H9 (cell line): Measurements from ENCODE around the gene PHOSPHO1. TPM values are rescaled to one million over a fixed set of nuclear protein-coding genes. Genes with fewer than 3 reads are reported as not detected.

Source experiments
- DNase-seq: peaks from one replicate; pipeline ENCODE4 v3.0.0-alpha.2; 2017
- H2AFZ ChIP-seq: one replicate; pipeline ENCODE4 v1.6.1; 2013; ENCODE audit warnings: mild to moderate bottlenecking, low read length, control low read depth, moderate library complexity
- H2AK5ac ChIP-seq: 2 replicates; pipeline ENCODE4 v1.6.1; 2013; ENCODE audit warnings: low read length, control low read depth, mixed read lengths; ENCODE audit not compliant: insufficient read length
- H2BK120ac ChIP-seq: one replicate; pipeline ENCODE4 v1.6.1; 2013; ENCODE audit warnings: low read depth, mild to moderate bottlenecking, low read length, control low read depth, inconsistent platforms; ENCODE audit not compliant: poor library complexity, severe bottlenecking
- H2BK12ac ChIP-seq: 2 replicates; pipeline ENCODE4 v1.6.1; 2013; ENCODE audit warnings: low read length, control low read depth, mixed read lengths, low read depth; ENCODE audit not compliant: insufficient read length
- H2BK15ac ChIP-seq: 2 replicates; pipeline ENCODE4 v1.6.1; 2013; ENCODE audit warnings: low read depth, low read length, control low read depth
- H2BK20ac ChIP-seq: one replicate; pipeline ENCODE4 v1.6.1; 2013; ENCODE audit warnings: low read depth, mild to moderate bottlenecking, low read length, control low read depth, inconsistent platforms; ENCODE audit not compliant: poor library complexity, severe bottlenecking
- H2BK5ac ChIP-seq: 2 replicates; pipeline ENCODE4 v1.6.1; 2013; ENCODE audit warnings: low read length, control low read depth, mixed read lengths; ENCODE audit not compliant: insufficient read length
- H3K14ac ChIP-seq: 2 replicates; pipeline ENCODE4 v1.6.1; 2013; ENCODE audit warnings: low read length, control low read depth; ENCODE audit not compliant: insufficient read depth
- H3K18ac ChIP-seq: 2 replicates; pipeline ENCODE4 v1.6.1; 2013; ENCODE audit warnings: low read depth, mild to moderate bottlenecking, mixed read lengths, low read length, control low read depth; ENCODE audit not compliant: insufficient read length
- H3K23ac ChIP-seq: 2 replicates; pipeline ENCODE4 v1.6.1; 2013; ENCODE audit warnings: low read length, control low read depth, mixed read lengths, low read depth; ENCODE audit not compliant: insufficient read length
- H3K23me2 ChIP-seq: 2 replicates; pipeline ENCODE4 v1.6.1; 2013; ENCODE audit warnings: low read depth, mild to moderate bottlenecking, mixed read lengths, low read length, control low read depth; ENCODE audit not compliant: insufficient read length, poor library complexity, severe bottlenecking
- H3K27ac ChIP-seq: 2 replicates; pipeline ENCODE4 v1.5.1; 2013; ENCODE audit warnings: low read length, control low read depth, mixed read lengths, low read depth; ENCODE audit not compliant: insufficient read length
- H3K27me3 ChIP-seq: 2 replicates; pipeline ENCODE4 v1.6.1; 2013; ENCODE audit warnings: low read length, control low read depth, inconsistent platforms; ENCODE audit not compliant: insufficient read depth
- H3K4ac ChIP-seq: 2 replicates; pipeline ENCODE4 v1.6.1; 2013; ENCODE audit warnings: low read depth, mild to moderate bottlenecking, control low read depth, inconsistent platforms, low read length, moderate library complexity
- H3K4me1 ChIP-seq: 2 replicates; pipeline ENCODE4 v1.6.1; 2013; ENCODE audit warnings: low read length, control low read depth, inconsistent platforms; ENCODE audit not compliant: insufficient read depth
- H3K4me2 ChIP-seq: 2 replicates; pipeline ENCODE4 v1.6.1; 2013; ENCODE audit warnings: low read length, control low read depth, mixed read lengths; ENCODE audit not compliant: insufficient read length, insufficient read depth
- H3K56ac ChIP-seq: 2 replicates; pipeline ENCODE4 v1.6.1; 2013; ENCODE audit warnings: low read depth, mild to moderate bottlenecking, mixed read lengths, low read length, control low read depth; ENCODE audit not compliant: insufficient read length
- H3K79me1 ChIP-seq: 2 replicates; pipeline ENCODE4 v1.6.1; 2013; ENCODE audit warnings: low read depth, mild to moderate bottlenecking, moderate library complexity, low read length, control low read depth, inconsistent platforms; ENCODE audit not compliant: insufficient read depth, poor library complexity, severe bottlenecking
- H3K79me2 ChIP-seq: 2 replicates; pipeline ENCODE4 v1.6.1; 2013; ENCODE audit warnings: low read length, control low read depth, inconsistent platforms; ENCODE audit not compliant: insufficient read depth
- H3K9ac ChIP-seq: 2 replicates; pipeline ENCODE4 v1.6.1; 2013; ENCODE audit warnings: low read length, control low read depth, mixed read lengths; ENCODE audit not compliant: insufficient read length; ENCODE audit errors: extremely low read depth
- H3K9me3 ChIP-seq: one replicate; pipeline ENCODE4 v1.6.1; 2013; ENCODE audit warnings: low read depth, low read length, inconsistent platforms; ENCODE audit not compliant: control insufficient read depth
- H3T11ph ChIP-seq: one replicate; pipeline ENCODE4 v1.6.1; 2013; ENCODE audit warnings: mild to moderate bottlenecking, low read length, control low read depth, inconsistent platforms
- H4K20me1 ChIP-seq: one replicate; pipeline ENCODE4 v1.6.1; 2013; ENCODE audit not compliant: control insufficient read depth, insufficient read length, insufficient read depth
- H4K5ac ChIP-seq: 2 replicates; pipeline ENCODE4 v1.6.1; 2013; ENCODE audit warnings: low read depth, mild to moderate bottlenecking, mixed read lengths, low read length, control low read depth; ENCODE audit not compliant: insufficient read length
- H4K8ac ChIP-seq: replicated peaks from 2 replicates; pipeline ENCODE4 v1.6.1; 2013; ENCODE audit warnings: low read length, control low read depth, mixed read lengths, low read depth; ENCODE audit not compliant: insufficient read length
- H4K91ac ChIP-seq: 2 replicates; pipeline ENCODE4 v1.6.1; 2013; ENCODE audit warnings: low read depth, mild to moderate bottlenecking, moderate library complexity, mixed read lengths, low read length, control low read depth; ENCODE audit not compliant: insufficient read length
- H3K27ac Mint-ChIP-seq, 3 experiments: 2 replicates in 2 of 3; 3 replicates in 1 of 3; pipeline ENCODE4 v1.8.0; 2020 to 2021; ENCODE audit warnings: mixed read lengths in 3 of 3, mild to moderate bottlenecking in 1 of 3, moderate library complexity in 1 of 3
- H3K27me3 Mint-ChIP-seq: 2 replicates; pipeline ENCODE4 v1.8.0; 2021; ENCODE audit warnings: low read depth, mild to moderate bottlenecking, moderate library complexity, mixed read lengths
- H3K36me3 Mint-ChIP-seq, 3 experiments: 2 replicates in 2 of 3; 3 replicates in 1 of 3; pipeline ENCODE4 v1.8.0; 2020 to 2021; ENCODE audit warnings: low read depth in 3 of 3, mixed read lengths in 3 of 3; ENCODE audit not compliant: insufficient read depth in 1 of 3
- H3K4me1 Mint-ChIP-seq, 2 experiments: 2 replicates each; pipeline ENCODE4 v1.8.0; 2020; ENCODE audit warnings: mixed read lengths in 2 of 2
- H3K4me3 Mint-ChIP-seq, 2 experiments: 2 replicates in 1 of 2; 3 replicates in 1 of 2; pipeline ENCODE4 v1.8.0; 2020 to 2021; ENCODE audit warnings: mild to moderate bottlenecking in 2 of 2, mixed read lengths in 2 of 2, moderate library complexity in 1 of 2
- H3K9me3 Mint-ChIP-seq, 2 experiments: 2 replicates in 1 of 2; 3 replicates in 1 of 2; pipeline ENCODE4 v1.8.0; 2020; ENCODE audit warnings: mild to moderate bottlenecking in 2 of 2, mixed read lengths in 2 of 2, moderate library complexity in 1 of 2
- WGBS: extraction: QIAGEN DNeasy Blood & Tissue Kit; methylation state at CpG from one replicate; pipeline ENCODE4 v1.1.7; 2013; ENCODE audit warnings: missing lambda C conversion rate, low lambda C conversion rate, mixed read lengths; ENCODE audit not compliant: insufficient read length; ENCODE audit errors: extremely low coverage; 5-methylcytosine and 5-hydroxymethylcytosine counted together
- total RNA-seq: library from RNA; stranded (reverse); gene quantifications from 2 replicates; pipeline ENCODE4 v1.2.1, GENCODE V29; 2021
- TF ChIP-seq, protein P1 (sequence below): fragments of 200-600 bp; sonication (generic); conservative IDR thresholded peaks from 3 replicates; pipeline ENCODE4 v1.8.0; 2021; ENCODE audit warnings: antibody characterized with exemption, mild to moderate bottlenecking

PHOSPHO1 gene
- total RNA-seq, 1 experiment from 2014 or later = 0.63 TPM

- Histone ChIP-seq H3K18ac (no peak overlapping the region), H2BK15ac (no peak overlapping the region), H3K9me3 (no peaks in the 10 kb centered on the region), H3K79me2 (no peaks in the 10 kb centered on the region), H2BK5ac (no peak overlapping the region), H3K14ac (no peak overlapping the region), H4K5ac (no peak overlapping the region), H3K23me2 (no peaks in the 10 kb centered on the region), H3K79me1 (no peaks in the 10 kb centered on the region), H3K56ac (no peak overlapping the region), H3K4ac (no peak overlapping the region), H2BK12ac (no peak overlapping the region), H3T11ph (no peak overlapping the region), H4K91ac (no peak overlapping the region), H3K27me3 (no peaks in the 10 kb centered on the region), H4K20me1 (no peaks in the 10 kb centered on the region), H3K23ac (no peak overlapping the region), H3K4me2 (no peak overlapping the region), H2AFZ (no peak overlapping the region), H3K27ac (no peak overlapping the region), H2BK120ac (no peak overlapping the region), H3K9ac (no peak overlapping the region), H4K8ac (no peak overlapping the region), H2AK5ac (no peak overlapping the region), H2BK20ac (no peak overlapping the region), H3K4me1 (no peaks in the 10 kb centered on the region)
- Mint-ChIP-seq H3K36me3 (no peaks in the 10 kb centered on the region), H3K27ac (no peak overlapping the region), H3K4me3 (no peak overlapping the region), H3K4me1 (peaks cover 14 to 16% of the 10 kb centered on the region in 2 experiments), H3K27me3 (no peaks in the 10 kb centered on the region; the same call in 1 of the 2 replicates), H3K9me3 (no peaks in the 10 kb centered on the region; a peak in 1 of 5 replicates)
- TF ChIP-seq, protein P1, sequence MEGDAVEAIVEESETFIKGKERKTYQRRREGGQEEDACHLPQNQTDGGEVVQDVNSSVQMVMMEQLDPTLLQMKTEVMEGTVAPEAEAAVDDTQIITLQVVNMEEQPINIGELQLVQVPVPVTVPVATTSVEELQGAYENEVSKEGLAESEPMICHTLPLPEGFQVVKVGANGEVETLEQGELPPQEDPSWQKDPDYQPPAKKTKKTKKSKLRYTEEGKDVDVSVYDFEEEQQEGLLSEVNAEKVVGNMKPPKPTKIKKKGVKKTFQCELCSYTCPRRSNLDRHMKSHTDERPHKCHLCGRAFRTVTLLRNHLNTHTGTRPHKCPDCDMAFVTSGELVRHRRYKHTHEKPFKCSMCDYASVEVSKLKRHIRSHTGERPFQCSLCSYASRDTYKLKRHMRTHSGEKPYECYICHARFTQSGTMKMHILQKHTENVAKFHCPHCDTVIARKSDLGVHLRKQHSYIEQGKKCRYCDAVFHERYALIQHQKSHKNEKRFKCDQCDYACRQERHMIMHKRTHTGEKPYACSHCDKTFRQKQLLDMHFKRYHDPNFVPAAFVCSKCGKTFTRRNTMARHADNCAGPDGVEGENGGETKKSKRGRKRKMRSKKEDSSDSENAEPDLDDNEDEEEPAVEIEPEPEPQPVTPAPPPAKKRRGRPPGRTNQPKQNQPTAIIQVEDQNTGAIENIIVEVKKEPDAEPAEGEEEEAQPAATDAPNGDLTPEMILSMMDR = no peak
- no peak for DNase-seq
- no CpG with 5 or more reads among the region's 1 CpG for WGBS
Measured at GRCh38 chr17:49240619-49241018, 10.0 kb upstream of the PHOSPHO1 start.
